NCI-H510A (cell line): ENCODE results near the gene PDE4D.
"Not testable (repeated sequence)": the region's sequence is repeated elsewhere in the genome, so short reads cannot be mapped to it uniquely, and the experiment has no call there.

ENCODE experiments used
- DNase-seq: peaks from one replicate; lab custom pipeline; 2025; lab: John Stamatoyannopoulos, UW

Gene PDE4D

DNA sequence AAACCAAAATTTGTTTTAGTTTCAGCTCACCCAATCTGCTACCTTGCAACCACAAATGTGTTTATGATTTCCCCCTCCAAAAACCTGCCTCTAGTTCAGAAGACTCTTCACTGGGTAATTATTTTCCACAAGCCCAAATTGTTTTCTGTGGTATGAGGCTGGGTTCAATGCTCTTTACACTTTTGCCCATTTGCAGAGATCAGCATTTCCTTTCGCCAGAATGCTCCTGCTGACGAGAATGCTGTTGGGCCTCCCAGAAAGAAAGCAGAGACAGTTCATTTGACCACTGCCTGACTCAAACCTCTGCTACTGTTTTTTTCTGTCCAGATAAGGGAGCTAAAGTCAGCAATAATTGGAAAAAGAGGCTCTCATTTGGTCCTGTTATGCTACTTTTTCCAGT lies 427.3 kb downstream of the PDE4D start:
- DNase-seq, result no peak

DNA sequence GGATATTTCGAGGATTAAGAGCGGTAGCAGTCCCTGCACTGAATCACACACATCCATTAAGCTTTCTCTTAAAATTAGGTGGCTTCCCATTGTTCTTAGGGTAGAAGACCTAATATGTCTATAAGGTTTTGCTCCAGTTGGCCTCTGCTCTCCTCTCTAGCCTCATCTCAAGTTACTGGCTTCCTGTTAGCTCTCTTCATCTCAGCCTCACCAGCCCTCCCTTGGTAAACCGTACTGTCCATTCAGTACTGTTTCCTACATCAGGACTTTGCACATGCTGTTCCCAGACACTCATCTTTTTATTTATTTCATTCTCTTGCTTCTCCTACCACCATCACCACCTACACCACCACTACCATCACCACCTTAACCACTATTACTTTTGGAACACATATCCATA lies 428.6 kb downstream of the PDE4D start:
- no peak for DNase-seq

DNA sequence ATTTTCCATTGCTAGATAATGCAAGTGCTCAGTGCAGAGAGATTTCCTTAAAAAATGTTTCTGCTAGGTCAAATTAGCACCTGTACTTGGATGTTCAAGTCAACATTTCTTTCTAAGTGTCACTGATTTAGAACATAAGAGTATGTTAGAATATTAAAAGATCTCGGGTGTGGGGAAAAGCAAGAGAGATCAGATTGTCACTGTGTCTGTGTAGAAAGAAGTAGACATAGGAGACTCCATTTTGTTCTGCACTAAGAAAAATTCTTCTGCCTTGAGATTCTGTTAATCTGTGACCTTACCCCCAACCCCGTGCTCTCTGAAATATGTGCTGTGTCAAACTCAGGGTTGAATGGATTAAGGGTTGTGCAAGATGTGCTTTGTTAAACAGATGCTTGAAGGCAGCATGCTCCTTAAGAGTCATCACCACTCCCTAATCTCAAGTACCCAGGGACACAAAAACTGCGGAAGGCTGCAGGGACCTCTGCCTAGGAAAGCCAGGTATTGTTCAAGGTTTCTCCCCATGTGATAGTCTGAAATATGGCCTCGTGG lies 429.8 kb downstream of the PDE4D start:
- DNase-seq, result not testable (repeated sequence)

DNA sequence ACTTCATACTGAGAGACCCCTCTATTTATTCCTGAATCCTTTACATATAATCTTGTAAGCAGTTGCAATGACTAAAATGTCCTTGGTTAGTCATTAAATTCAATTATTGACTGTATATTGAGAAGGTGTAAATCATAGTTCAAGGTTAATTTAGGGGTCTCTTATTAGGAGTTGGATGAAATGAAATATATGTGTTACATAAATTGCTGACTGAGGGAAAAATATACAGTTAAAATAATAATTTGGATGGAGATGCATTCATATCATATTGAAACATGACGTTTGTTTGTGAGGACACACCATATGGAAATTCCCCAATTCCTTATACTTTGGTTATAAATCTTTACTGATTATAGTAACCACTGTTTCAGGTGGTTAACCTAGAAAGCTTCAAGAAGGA lies 430.6 kb downstream of the PDE4D start:
- no peak for DNase-seq

DNA sequence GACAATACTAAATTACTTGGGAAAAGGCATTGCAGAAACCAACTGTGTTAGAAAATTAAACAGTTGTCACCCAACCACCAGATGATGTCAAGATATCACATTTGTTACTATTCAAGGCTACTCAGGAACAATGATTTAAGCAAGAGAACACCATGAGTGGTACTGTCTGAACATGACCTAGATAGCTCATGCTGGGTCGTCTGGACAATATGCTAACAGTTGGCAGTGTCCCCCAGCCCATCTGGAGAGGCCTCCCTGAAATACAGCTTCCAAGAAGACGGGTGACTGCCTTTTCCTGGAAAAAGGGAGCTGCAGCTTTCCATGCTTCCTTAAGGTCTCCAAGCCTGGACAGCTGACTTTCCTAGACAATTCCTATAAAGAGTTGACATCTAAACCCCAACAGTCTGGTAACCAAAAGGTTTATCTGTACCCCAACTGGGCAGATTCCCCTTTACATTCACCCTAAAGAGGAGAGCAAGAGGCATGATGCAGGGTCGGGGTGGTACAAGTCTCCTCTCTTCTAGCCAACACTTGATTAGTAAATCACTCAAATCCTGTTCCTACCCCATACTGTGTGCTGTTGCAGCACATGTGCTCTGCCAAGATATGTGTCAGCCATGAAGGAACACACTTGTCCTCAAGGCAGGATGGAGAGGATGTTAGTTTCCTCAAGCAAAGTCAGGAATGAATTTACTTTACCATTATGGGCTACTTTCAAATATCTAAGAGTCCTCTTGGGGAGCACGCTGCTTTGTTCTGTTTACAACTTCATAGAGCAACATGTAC lies 433.0 kb downstream of the PDE4D start:
- no peak for DNase-seq

DNA sequence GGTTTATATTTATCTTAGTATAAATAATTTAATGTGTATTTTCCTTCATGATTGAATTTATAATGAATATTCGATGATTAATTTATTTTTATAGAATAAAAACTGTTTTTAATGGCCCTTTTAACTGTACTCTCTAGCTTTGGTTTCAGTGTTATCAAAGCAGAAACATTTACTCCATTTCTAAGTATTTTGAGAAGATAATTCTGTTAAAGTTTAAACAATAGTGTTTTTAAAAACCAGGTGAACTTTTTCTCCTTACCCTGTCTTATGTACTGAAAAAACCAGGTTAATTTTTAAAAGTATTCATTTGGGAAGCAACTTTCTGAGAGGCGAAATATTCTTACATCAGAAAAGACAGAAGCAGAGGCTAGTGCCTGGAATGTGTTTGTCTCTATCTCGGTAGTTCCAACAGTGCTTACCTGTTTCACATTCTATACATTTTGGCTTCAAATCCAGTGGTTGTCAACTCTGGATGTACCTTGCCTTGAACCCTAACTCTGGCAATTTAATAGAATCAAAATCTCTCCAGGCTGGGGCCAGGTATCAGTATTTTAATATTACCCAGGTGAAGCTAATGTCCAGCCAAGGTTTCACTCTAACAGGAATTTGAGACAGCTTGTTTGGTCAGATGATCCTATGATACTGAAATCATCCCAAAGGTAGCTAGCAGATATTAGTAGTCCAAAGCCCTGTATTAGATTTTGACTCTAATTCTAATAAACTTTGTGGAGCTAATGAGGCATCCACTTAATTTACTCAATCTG lies 434.4 kb downstream of the PDE4D start:
- DNase-seq, result no peak

DNA sequence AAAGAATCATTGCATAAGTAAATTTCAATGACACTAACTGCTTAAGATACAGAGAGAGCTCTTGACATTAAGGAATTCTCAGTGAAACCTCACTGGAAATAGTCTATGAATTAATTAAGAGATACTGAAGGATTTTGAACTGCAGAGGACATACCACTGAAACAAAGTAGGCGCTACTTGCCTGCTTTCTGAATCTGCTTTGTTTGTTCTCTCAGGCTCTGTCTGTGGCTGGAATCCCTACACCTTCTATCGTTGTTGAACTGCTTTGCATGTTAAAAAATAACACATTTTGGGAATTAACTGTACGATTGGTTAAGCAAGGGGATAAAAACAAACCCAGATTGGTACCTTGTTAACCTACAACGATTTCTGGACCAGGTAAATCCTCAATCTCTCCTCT lies 435.2 kb downstream of the PDE4D start:
- no peak for DNase-seq

DNA sequence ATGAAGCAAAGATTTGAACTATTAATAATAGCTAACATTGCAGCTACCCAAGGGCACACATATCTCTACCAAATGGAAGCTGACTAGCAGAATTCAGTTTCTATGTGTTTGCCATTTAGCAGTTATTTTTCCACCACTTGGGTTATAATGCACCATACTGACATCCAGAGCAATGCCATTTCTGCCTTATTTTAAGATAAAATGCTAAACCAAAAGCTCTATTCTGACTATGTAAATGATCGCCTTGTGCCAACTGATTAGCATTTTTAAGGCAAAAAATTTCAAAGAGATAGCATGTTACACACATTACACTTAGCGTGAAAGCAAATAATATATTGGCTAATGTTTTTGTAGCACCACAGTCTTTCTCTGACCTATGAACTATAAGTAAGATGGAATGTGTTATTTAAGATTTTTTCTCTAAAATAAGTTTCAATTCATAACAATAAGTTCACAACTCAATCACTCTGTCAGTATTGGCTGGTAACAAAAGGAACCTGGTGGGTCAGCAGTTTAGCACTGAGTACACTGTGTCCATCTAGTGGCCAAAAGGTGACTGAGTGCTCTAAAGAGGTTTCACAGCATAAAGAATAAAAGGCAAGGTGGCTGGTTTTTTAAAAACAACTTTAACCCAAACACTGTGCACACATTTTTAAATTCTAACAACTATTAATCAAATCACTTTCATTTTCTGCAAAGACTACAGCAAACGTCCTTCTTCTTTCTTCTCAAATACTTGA lies 443.5 kb downstream of the PDE4D start:
- DNase-seq, result no peak

DNA sequence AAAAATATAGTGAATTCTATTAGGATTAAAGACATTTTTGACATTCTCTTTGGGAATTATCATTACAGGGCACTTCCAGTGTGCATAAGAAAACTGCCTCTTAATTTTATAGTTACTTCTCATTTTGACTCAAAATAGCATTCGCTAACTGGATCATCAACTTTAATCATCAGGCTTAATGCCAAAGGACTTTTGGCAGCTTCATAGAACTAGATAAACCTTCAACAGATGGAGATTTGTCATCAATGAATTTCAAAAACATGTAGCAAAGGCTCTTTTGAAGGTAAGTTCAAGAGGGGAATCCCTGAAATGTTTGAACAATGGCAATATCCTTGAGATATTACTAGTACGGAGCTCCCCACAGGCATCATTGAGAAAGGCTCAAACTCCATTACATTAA lies 447.2 kb downstream of the PDE4D start:
- DNase-seq, result no peak

DNA sequence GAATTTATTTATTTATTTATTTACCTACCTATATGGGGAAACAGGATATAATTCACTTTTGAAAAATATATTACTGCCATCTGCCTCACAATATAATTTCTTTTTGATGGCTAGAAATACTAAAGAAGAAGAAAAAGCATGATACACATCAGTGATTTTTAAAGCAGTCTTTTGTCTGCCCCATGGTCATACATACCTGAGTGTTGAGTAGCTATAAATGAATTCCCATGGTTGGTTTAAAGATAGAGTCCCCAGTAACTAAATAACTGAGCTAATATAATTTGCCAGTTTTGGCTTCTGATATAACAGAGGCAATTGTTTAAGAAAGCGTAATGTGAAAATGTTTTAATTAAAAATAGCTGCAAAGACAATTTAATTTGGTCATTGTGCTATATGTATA lies 447.8 kb downstream of the PDE4D start:
- DNase-seq, result no peak

DNA sequence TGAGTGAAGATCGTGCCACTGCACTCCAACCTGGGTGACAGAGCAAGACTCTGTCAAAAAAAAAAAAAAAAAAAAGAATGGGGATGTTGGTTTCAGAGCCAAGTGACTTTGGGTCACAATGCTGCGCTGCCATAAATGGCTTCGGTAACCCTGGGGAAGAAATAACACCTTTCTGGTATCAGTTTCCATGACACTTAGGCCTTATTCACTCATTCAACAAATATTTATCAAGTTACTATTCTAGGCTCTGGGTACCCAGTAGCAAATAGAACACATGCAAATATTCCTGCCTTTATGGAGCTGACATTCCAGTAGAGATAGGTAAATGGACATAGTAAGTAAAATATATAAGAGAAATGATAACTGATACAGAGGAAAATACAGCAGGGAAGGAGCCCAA lies 454.2 kb downstream of the PDE4D start:
- no peak for DNase-seq

DNA sequence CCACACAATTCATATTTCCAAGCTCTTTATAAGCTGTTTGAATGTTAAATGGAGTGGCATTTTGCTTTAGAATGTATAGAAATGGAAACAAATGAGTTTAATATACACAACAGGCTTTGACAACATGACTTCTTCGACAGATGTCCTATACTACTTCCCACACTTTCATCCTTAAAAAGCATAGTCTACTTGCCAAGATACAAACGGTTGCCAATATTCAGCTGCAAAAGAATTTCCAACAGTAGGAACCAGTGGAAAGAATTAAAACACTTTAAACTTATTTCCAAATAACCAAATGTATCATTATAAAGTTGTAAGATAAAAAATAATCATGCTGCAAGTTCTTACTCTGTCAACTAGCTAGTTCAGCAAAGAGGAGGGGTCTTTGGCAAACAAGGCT lies 456.4 kb downstream of the PDE4D start:
- DNase-seq, result no peak

DNA sequence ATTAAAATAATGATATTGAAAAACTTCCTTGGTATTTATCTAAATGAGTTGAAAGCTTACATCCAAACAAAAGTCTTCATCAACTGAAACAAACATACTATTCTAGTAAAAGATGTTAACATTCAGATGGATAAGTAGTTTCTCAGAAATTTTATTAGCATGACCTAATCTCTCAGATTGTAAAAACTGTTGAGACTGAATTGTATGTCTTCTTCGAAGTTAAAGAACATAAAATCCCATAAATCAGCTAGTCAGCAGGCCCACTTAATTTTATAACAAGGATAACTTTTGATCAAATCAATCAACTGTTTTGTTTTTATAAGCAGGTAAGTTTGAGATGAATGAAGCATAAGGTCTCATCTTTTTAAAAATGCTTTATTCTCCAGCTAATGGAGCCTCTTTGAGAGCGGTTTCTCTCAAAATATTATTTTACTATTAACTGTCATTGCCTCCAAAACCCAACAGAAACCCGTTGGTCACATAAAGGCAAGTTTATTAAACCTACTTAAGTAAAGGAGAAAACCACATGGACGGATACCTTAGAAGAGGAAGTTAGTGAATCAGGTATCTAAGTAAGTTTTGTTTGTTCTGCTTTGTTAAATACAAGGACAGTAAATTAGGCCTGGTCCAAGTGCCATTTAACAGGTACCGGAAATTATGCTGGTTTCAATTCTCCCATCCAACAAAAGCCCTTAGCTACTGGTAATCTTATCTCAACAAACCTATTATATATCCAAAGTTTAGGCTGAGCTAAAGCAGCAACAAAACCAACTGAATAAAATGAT lies 457.0 kb downstream of the PDE4D start:
- no peak for DNase-seq

DNA sequence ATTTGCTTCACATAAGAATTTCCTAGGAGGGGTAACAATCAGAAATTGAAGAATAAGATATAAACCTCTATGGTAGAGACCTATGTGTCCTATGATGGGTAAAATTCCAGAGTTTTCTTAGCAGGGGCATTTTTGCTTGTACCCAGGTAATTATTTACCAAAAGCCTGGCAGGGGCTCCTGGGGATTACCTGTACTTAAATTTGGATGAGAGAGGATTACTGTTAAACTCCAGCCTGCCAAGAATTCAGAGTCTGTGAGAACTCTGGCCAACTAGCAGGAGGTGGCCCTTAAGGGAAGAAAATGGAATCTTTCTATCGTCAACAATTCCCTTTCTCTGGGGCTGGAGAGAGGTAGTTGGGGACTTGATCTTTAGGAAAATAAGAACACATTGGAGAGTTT lies 460.4 kb downstream of the PDE4D start:
- DNase-seq, result no peak

DNA sequence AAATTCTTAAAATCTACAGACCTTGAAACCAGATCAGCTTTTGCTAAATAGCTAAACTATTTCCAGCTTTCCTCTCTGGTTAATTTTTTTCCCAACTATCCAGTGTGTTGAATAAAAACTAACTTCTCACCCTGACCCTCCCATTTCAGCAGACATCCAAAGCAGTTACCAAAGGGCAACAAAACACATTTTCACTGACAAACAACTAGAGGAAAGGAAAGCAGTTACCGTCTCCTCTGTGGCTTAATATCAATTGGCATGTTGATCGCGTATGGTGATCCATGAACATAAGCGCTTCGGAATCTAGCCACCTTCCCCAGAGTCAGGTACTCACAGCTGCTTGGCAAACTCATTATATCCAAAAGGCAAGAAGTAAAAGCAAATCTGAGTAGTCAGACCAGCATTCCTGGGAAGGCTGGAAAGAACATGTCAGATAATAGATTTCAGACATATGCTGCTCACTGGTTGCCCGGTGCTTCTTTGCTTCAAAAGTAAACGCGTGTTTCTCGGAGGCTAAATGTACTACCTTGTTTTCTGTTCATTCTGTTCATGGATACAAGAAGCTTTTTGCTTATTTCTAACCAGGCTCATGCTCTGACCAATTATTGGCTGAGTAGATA lies 463.4 kb downstream of the PDE4D start:
- DNase-seq, result no peak

DNA sequence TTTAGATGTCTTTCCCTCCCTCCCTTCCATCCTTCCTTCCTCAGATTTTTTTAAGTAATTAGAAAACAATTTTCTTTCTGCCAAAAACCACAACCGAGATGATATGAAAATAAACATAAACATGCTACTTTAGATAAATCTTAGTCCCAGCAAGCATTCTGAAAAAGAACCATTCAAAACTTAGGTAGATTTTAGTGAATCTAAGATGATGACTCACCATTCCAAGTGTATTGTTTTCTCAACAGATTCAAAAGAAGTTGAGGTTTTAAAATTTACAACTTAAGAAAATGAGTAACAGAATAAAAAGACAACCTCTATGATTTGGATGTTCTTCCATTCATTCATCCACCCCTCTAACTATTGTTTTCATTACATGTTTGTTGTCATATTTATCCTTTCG lies 465.1 kb downstream of the PDE4D start:
- no peak for DNase-seq

DNA sequence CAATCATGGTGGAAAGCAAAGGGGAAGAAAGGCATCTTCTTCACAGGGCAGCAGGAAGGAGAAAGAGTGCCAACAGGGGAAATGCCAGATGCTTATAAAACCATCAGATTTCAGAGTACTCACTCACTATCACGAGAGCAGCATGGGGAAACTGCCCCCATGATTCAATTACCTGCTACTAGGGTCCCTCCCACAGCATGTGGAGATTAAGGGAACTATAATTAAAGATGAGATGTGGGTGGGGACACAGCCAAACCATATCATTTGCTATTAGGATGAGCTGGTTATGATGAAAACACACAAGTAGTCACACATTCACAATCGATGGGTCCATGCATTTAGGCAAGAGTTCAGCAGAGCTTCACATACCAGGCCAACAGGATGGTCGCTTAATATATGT lies 469.0 kb downstream of the PDE4D start:
- DNase-seq, result no peak

DNA sequence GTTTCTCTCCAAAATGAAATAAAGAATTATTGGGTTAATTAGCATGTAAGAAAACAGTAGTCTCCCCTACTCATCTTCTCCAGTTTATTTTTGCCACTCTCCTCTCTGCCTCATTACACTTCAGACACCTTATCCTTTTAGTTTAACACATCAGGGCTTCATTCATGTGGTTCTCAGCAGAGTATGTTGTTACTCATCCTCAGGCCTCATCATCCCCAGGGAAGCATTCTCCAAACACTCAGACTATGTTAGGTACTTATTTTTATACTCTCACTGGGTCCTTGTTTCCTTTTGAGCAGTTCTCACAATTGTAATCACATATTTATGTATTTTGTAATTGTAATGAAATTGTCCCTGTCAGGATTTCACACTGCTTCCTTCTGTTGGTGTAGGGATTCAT lies 470.5 kb downstream of the PDE4D start:
- no peak for DNase-seq

DNA sequence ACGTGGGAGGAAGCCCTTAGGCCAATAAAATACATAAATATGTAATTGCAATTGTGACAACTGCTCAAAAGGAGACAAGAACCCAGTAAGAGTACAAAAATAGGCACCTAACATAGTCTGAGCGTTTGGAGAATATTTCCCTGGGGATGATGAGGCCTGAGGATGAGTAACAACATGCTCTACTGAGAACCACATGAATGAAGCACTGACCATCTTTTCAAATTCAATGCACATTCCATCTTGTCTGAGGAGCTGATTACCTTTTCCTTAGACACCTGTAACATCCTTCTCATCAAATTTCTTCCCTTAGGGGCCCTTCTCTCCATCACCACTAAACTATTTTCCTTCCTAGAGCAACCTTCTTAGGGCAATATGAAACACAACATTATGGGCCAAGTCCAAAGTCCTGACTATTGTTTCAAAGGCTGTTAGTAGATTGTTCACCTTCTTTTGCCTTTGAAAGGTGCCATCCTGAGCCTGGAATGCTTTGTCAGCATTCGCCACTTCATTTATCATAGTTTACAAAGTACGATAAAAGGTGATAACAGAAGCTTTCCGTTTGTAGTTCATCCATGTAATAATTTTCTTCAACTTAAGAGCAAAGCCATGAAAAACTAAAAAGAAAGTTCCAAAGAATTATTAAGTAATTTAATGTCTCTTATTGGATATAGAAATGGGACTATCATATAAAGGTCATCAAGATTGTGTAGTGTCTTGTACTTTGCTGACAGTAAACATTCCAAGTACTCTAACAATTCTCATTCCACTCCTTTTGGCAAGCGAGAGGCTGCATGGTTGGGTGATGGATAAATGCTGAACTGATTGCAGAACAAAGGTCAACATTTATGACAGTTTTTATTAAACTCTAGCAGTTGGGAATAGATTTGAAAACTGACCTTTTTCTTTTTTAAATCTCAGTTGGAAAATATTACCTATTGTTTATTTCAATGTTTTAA lies 471.3 kb downstream of the PDE4D start:
- DNase-seq, result no peak

DNA sequence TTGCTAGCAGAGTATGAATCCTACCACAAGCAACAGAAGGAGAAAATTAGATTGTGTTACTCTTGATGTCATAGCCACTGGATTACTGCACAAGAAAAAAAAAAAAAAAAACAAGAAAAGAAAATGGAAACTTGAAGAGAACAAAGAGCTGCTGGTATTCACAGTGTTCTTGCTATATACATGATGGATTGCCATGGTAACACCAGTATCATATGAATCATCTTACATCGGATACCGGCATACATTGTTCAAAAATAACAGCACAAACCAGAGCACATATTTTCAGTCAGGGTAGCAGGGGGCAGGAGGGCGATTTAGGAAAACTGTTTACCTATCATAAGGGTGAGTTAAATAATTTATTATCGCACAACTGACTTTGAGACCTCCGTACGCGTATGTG lies 472.9 kb downstream of the PDE4D start:
- no peak for DNase-seq
